ENCODE measurements around the gene ADAMTS17.

Gene ADAMTS17

GRCh38 chr15:100310041-100310405, 31.8 kb downstream of the ADAMTS17 start:
- no peak overlapping the region for H3K27ac ChIP-seq
- TF ChIP-seq CTCF (conservative IDR thresholded peaks at IDR 0.05) = no peak
- no peak for TF ChIP-seq ZFX (IDR thresholded peaks at IDR 0.05)

GRCh38 chr15:100309109-100310040, 32.4 kb downstream of the ADAMTS17 start:
- H3K27ac ChIP-seq = no peak overlapping the region
- TF ChIP-seq ZFX (IDR thresholded peaks at IDR 0.05) = no peak
- TF ChIP-seq CTCF (conservative IDR thresholded peaks at IDR 0.05) = no peak

GRCh38 chr15:100308608-100309007, 33.2 kb downstream of the ADAMTS17 start:
- TF ChIP-seq CTCF (conservative IDR thresholded peaks at IDR 0.05) (no peak), ZFX (IDR thresholded peaks at IDR 0.05) (no peak)
- no peak overlapping the region for H3K27ac ChIP-seq

- no peak overlapping the region for H3K27ac ChIP-seq
- TF ChIP-seq CTCF (conservative IDR thresholded peaks at IDR 0.05) (no peak), ZFX (IDR thresholded peaks at IDR 0.05) (no peak)
These were observed 33.6 kb downstream of the ADAMTS17 start for GRCh38 chr15:100308213-100308600.

GRCh38 chr15:100307241-100308212, 34.2 kb downstream of the ADAMTS17 start:
- TF ChIP-seq ZFX (IDR thresholded peaks at IDR 0.05) = no peak
- no peak for TF ChIP-seq CTCF (conservative IDR thresholded peaks at IDR 0.05)
- H3K27ac ChIP-seq = no peak overlapping the region

GRCh38 chr15:100306098-100306497, 35.7 kb downstream of the ADAMTS17 start:
- H3K27ac ChIP-seq = no peak overlapping the region
- TF ChIP-seq ZFX (IDR thresholded peaks at IDR 0.05) (no peak), CTCF (conservative IDR thresholded peaks at IDR 0.05) (no peak)
